Colonic mucosa (tissue), 4 donors: ENCODE data around the gene CPT1B. TPM values are rescaled to one million over a fixed set of nuclear protein-coding genes. Genes with fewer than 3 reads are reported as not detected.

Experiments used
- DNase-seq: peaks from one replicate; pipeline ENCODE4 v3.0.0-alpha.2; 2020
- H3K27ac ChIP-seq: fragments of 200-600 bp; one replicate; pipeline ENCODE4 v1.8.0; 2021
- H3K27me3 ChIP-seq: fragments of 200-600 bp; one replicate; pipeline ENCODE4 v1.8.0; 2021
- H3K36me3 ChIP-seq: fragments of 200-600 bp; one replicate; pipeline ENCODE4 v1.8.0; 2021
- H3K4me1 ChIP-seq: fragments of 200-600 bp; one replicate; pipeline ENCODE4 v1.8.0; 2021; ENCODE audit warnings: mild to moderate bottlenecking
- H3K4me3 ChIP-seq: fragments of 200-600 bp; one replicate; pipeline ENCODE4 v1.8.0; 2021
- H3K9ac ChIP-seq, 2 donors: one replicate each; pipeline ENCODE4 v1.7.0; 2013; ENCODE audit warnings: control low read depth in 2 of 2, low read depth in 2 of 2, low read length in 2 of 2
- H3K9me3 ChIP-seq: fragments of 200-600 bp; one replicate; pipeline ENCODE4 v1.8.0; 2021
- CTCF ChIP-seq: fragments of 200-600 bp; IDR thresholded peaks from one replicate; pipeline ENCODE4 v1.8.0; 2022; ENCODE audit warnings: antibody characterized with exemption, mild to moderate bottlenecking
- intact Hi-C: fragments of 100-400 bp; cut with DNase I; formaldehyde crosslinking; loops from one replicate; pipeline ENCODE4 v1.14.1; 2022
- total RNA-seq, 2 donors: library from RNA; stranded (reverse); fragmentation: NEBNext Ultra II Directional in 1 of 2; extraction: Animal tissue kit (Norgen Biotek cat#: 25700) in 1 of 2; gene quantifications; one replicate each; pipeline ENCODE4 v1.2.1, GENCODE V29; 2021
- donor health status: healthy.
- donor health status: DM: no; HTN: no; CAD: no.
- donor health status: DM: no; HTN: no; CAD: no.

The CPT1B gene
- total RNA-seq, 2 donors from 2014 or later: 20.1 to 21.7 TPM

- TF ChIP-seq CTCF: no peak
- DNase-seq: no peak
- H3K27me3 ChIP-seq: peaks cover 24% of the 10 kb centered on the region
- no peak overlapping the region for H3K4me3 ChIP-seq
- H3K4me1 ChIP-seq: no peaks in the 10 kb centered on the region
- H3K36me3 ChIP-seq: no peaks in the 10 kb centered on the region
- no peak overlapping the region for H3K9ac ChIP-seq
- intact Hi-C loops: no loop called here
- H3K27ac ChIP-seq: no peak overlapping the region
- H3K9me3 ChIP-seq: no peaks in the 10 kb centered on the region
Measured at GRCh38 chr22:50597097-50597496, 18.9 kb upstream of the CPT1B start.

GRCh38 chr22:50595189-50595588 is 17.0 kb upstream of the CPT1B start:
- no peak for DNase-seq
- no peak overlapping the region for H3K9ac ChIP-seq
- peaks cover 13% of the 10 kb centered on the region for H3K27me3 ChIP-seq
- no peaks in the 10 kb centered on the region for H3K9me3 ChIP-seq
- H3K4me1 ChIP-seq: no peaks in the 10 kb centered on the region
- no peaks in the 10 kb centered on the region for H3K36me3 ChIP-seq
- no peak overlapping the region for H3K27ac ChIP-seq
- TF ChIP-seq CTCF: no peak
- intact Hi-C loops: no loop called here
- no peak overlapping the region for H3K4me3 ChIP-seq

GRCh38 chr22:50587407-50587806 is 9.2 kb upstream of the CPT1B start:
- H3K9me3 ChIP-seq: no peaks in the 10 kb centered on the region
- H3K4me1 ChIP-seq: peaks cover 4% of the 10 kb centered on the region
- no peak overlapping the region for H3K4me3 ChIP-seq
- H3K9ac ChIP-seq: peak overlapping the region in 1 of 2 donors; percentile 35
- H3K27me3 ChIP-seq: no peaks in the 10 kb centered on the region
- TF ChIP-seq CTCF: no peak
- no peak for DNase-seq
- intact Hi-C loops: no loop called here
- no peaks in the 10 kb centered on the region for H3K36me3 ChIP-seq
- H3K27ac ChIP-seq: no peak overlapping the region

- no peaks in the 10 kb centered on the region for H3K9me3 ChIP-seq
- no peak for DNase-seq
- H3K4me3 ChIP-seq: no peak overlapping the region
- no peaks in the 10 kb centered on the region for H3K36me3 ChIP-seq
- TF ChIP-seq CTCF: no peak
- intact Hi-C loops: no loop called here
- H3K9ac ChIP-seq: no peak overlapping the region
- H3K4me1 ChIP-seq: peaks cover 7% of the 10 kb centered on the region
- no peak overlapping the region for H3K27ac ChIP-seq
- no peaks in the 10 kb centered on the region for H3K27me3 ChIP-seq
Measured at GRCh38 chr22:50586416-50586815, 8.2 kb upstream of the CPT1B start.

- H3K9ac ChIP-seq: no peak overlapping the region
- no peak for DNase-seq
- intact Hi-C loops: no loop called here
Measured at GRCh38 chr22:50585781-50586180, 7.6 kb upstream of the CPT1B start.

More at GRCh38 chr22:50585781-50586180, 7.6 kb upstream of the CPT1B start:
- H3K4me1 ChIP-seq: peaks cover 9% of the 10 kb centered on the region
- no peaks in the 10 kb centered on the region for H3K27me3 ChIP-seq
- no peak for TF ChIP-seq CTCF
- no peak overlapping the region for H3K27ac ChIP-seq
- no peak overlapping the region for H3K4me3 ChIP-seq
- H3K36me3 ChIP-seq: no peaks in the 10 kb centered on the region
- no peaks in the 10 kb centered on the region for H3K9me3 ChIP-seq
